GM23248 (cell line): ENCODE results near the gene CXCL1.

Experiments
- EZH2 ChIP-seq: fragments of 200-600 bp; sonication (generic); IDR thresholded peaks from 2 replicates; pipeline ENCODE4 v1.6.1; 2018; ENCODE audit warnings: antibody characterized with exemption, mild to moderate bottlenecking; ENCODE audit not compliant: insufficient read depth, poor library complexity, severe bottlenecking
- EZH2phosphoT487 ChIP-seq: fragments of 200-600 bp; sonication (generic); IDR thresholded peaks from 2 replicates; pipeline ENCODE4 v1.6.1; 2018; ENCODE audit warnings: antibody characterized with exemption, moderate library complexity, mild to moderate bottlenecking, low read depth; ENCODE audit not compliant: insufficient read depth

DNA sequence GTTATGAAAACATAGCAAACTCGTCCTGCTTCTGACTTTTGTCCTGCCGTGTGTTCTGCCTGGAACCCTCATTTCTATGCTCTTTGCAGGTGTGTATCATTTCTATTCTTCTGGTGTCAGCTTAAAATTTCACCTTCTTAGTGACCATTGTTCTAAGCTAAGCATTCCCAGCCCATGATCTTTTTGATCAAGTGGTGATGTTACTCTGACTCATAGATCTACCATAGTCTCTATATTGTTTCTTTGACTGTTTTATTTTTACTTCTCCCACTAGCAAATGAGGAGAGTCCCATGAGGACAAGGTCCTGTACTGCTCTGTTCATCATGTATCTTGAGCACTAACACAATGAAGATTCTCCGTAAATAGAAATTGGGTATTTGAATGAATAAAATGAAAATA lies 46.8 kb upstream of the CXCL1 start:
- TF ChIP-seq EZH2phosphoT487, result no peak
- no peak for TF ChIP-seq EZH2
